AG04450 (cell line): ENCODE measurements around the gene LCN9. TPM values are rescaled to one million over a fixed set of nuclear protein-coding genes. Genes with fewer than 3 reads are reported as not detected.

Experiments used
- CTCF ChIA-PET: fragments of 300-600, 350-600 bp; formaldehyde crosslinking; extraction: SDS; loops from one replicate; lab custom pipeline; 2022; ENCODE audit warnings: antibody characterized with exemption, inconsistent platforms; lab: Charles Lee
- POLR2A ChIA-PET: fragments of 350-600 bp; formaldehyde crosslinking; extraction: SDS; loops from one replicate; lab custom pipeline; 2021; ENCODE audit warnings: antibody characterized with exemption, inconsistent platforms; lab: Yijun Ruan, JAX
- DNase-seq: peaks from one replicate; pipeline ENCODE4 v3.0.0-alpha.2; 2011; ENCODE audit warnings: low read depth, low spot score
- H3K27ac ChIP-seq: one replicate; pipeline ENCODE4 v1.5.1; 2012; ENCODE audit warnings: low read depth, low read length, control low read depth
- H3K27me3 ChIP-seq: one replicate; pipeline ENCODE4 v1.6.0; 2012; ENCODE audit warnings: low read length; ENCODE audit not compliant: control insufficient read depth, insufficient read depth
- H3K4me3 ChIP-seq: 2 replicates; pipeline ENCODE4 v1.5.1; 2011; ENCODE audit warnings: mild to moderate bottlenecking, low read depth, low read length, control low read depth
- H3K9me3 ChIP-seq: 2 replicates; pipeline ENCODE4 v1.5.1; 2012; ENCODE audit warnings: low read length; ENCODE audit not compliant: control insufficient read depth, insufficient read depth
- CTCF ChIP-seq: IDR thresholded peaks from 2 replicates; pipeline ENCODE4 v1.5.1; 2011; ENCODE audit warnings: low read depth, low read length, control low read depth, inconsistent platforms
- polyA plus RNA-seq: library from polyadenylated mRNA; depleted of rRNA; stranded (reverse); fragments of >200 nt; gene quantifications from 2 replicates; pipeline ENCODE4 v1.2.3, GENCODE V29; 2011

LCN9 gene
- polyA plus RNA-seq, 1 experiment = not detected

GRCh38 chr9:135648494-135649410 is 14.4 kb upstream of the LCN9 start:
- CTCF ChIA-PET = no interaction called here

GRCh38 chr9:135649508-135649907 is 13.6 kb upstream of the LCN9 start:
- POLR2A ChIA-PET = no interaction called here

More at GRCh38 chr9:135648494-135649410, 14.4 kb upstream of the LCN9 start:
- Histone ChIP-seq H3K4me3 (no peak overlapping the region), H3K27ac (no peak overlapping the region), H3K27me3 (peaks cover 2% of the 10 kb centered on the region), H3K9me3 (peaks cover 23% of the 10 kb centered on the region)
- no peak for TF ChIP-seq CTCF
- POLR2A ChIA-PET = no interaction called here
- DNase-seq = no peak

GRCh38 chr9:135650408-135650807 is 12.7 kb upstream of the LCN9 start:
- Histone ChIP-seq H3K4me3 (no peak overlapping the region), H3K27ac (no peak overlapping the region), H3K9me3 (peaks cover 18% of the 10 kb centered on the region), H3K27me3 (no peaks in the 10 kb centered on the region)
- no peak for TF ChIP-seq CTCF
- POLR2A ChIA-PET = no interaction called here
- CTCF ChIA-PET = no interaction called here
- DNase-seq = no peak

More at GRCh38 chr9:135649508-135649907, 13.6 kb upstream of the LCN9 start:
- peaks cover 23% of the 10 kb centered on the region for H3K9me3 ChIP-seq
- no peak overlapping the region for H3K4me3 ChIP-seq
- CTCF ChIA-PET = no interaction called here
- no peak for DNase-seq
- H3K27me3 ChIP-seq = peaks cover 2% of the 10 kb centered on the region
- TF ChIP-seq CTCF = no peak
- no peak overlapping the region for H3K27ac ChIP-seq

- Histone ChIP-seq H3K27me3 (no peaks in the 10 kb centered on the region), H3K27ac (no peak overlapping the region), H3K9me3 (peaks cover 15% of the 10 kb centered on the region), H3K4me3 (no peak overlapping the region)
- no peak for TF ChIP-seq CTCF
- no peak for DNase-seq
- ChIA-PET POLR2A (no interaction called here), CTCF (no interaction called here)
These were observed 7.8 kb upstream of the LCN9 start for GRCh38 chr9:135655317-135655716.

- ChIA-PET POLR2A (no interaction called here), CTCF (no interaction called here)
- Histone ChIP-seq H3K27me3 (no peaks in the 10 kb centered on the region), H3K27ac (no peak overlapping the region), H3K4me3 (no peak overlapping the region), H3K9me3 (peaks cover 22% of the 10 kb centered on the region)
- TF ChIP-seq CTCF = no peak
- DNase-seq = no peak
These were observed 5.7 kb upstream of the LCN9 start for GRCh38 chr9:135657416-135657815.
